Measurements from ENCODE around the gene SLC22A14. TPM values are rescaled to one million over a fixed set of nuclear protein-coding genes. Genes with fewer than 3 reads are reported as not detected.
A peak's percentile ranks its signal among the peaks of the same experiment; 100 is the strongest.

Gene SLC22A14
- polyA plus RNA-seq, 3 donors from 2014 or later, result not detected

DNA sequence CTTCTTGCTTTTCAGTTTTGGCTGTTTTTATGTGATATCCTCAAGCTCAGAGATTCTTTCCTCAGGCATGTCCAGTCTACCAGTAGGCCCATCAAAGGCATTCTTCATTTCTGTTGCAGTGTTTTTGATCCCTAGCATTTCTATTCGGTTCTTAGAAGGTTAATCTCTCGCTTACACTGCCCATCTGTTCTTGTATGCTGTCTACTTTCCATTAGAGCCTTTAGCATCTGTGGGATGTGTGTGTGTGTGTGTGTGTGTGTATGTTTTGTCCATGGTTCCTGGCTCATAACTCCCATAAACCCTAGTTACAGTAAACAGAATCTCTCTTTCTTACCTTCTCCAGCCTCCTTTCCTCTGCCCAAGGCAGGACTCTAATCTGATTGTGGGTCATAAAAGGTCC, 21.6 kb upstream of the SLC22A14 start:
- Mint-ChIP-seq H3K27me3 (ENCODE audit: low read depth in 3 of 3) (peaks cover 0 to 3% (median 0%) of the 10 kb centered on the region in 3 donors), H3K4me3 (no peak overlapping the region), H3K9me3 (no peaks in the 10 kb centered on the region), H3K36me3 (peaks cover 3 to 28% (median 8%) of the 10 kb centered on the region in 3 donors), H3K4me1 (peaks cover 6 to 15% of the 10 kb centered on the region in 2 donors), H3K27ac (no peak overlapping the region)
- DNase-seq, result no peak

DNA sequence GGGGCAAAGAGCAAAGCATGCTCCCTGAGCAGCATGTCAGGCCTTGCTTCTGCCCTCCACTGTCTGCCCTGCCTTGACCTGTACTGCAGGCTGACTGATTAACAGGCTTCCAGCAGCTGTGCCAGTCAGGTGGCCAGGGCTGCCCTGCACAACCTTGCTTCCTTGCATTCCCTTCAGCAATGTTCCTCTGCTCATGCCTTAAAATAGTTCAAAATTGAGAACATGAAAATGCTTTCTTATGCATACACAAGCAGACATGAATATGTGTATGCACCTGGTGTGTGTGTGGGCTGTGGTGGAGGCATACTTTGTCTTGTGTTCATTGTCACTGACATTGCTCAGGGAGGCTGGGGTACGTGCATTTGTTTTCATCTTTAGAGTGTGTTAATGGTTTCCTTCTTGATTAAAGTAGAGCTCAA, 17.7 kb upstream of the SLC22A14 start:
- peaks cover 0 to 3% (median 0%) of the 10 kb centered on the region in 3 donors for H3K27me3 Mint-ChIP-seq (ENCODE audit: low read depth in 3 of 3)
- no peak overlapping the region for H3K27ac Mint-ChIP-seq
- H3K9me3 Mint-ChIP-seq, result no peaks in the 10 kb centered on the region
- H3K4me3 Mint-ChIP-seq, result no peak overlapping the region
- peaks cover 8 to 38% (median 23%) of the 10 kb centered on the region in 3 donors for H3K36me3 Mint-ChIP-seq
- H3K4me1 Mint-ChIP-seq, result peaks cover 17 to 27% of the 10 kb centered on the region in 2 donors
- no peak for DNase-seq

DNA sequence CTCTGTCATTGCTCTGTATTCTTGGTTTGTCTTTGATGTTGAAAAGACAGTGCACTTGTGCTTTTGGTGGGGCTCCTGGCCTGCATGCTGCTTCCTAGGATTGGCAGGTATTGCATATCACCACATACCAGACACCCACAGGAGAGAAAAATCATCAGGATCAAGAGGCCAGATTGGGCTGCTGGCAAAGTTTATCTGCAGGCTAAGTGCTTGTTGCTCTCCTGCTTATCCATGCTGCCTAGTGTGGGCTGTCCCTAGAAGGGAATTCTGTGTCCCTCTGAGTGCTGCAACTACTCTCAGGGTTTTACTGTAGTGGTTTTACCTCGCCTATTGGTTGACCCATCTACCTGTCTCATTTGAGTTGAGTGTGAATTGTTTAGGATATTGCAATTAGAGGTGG, 17.3 kb upstream of the SLC22A14 start:
- no peaks in the 10 kb centered on the region for H3K9me3 Mint-ChIP-seq

DNA sequence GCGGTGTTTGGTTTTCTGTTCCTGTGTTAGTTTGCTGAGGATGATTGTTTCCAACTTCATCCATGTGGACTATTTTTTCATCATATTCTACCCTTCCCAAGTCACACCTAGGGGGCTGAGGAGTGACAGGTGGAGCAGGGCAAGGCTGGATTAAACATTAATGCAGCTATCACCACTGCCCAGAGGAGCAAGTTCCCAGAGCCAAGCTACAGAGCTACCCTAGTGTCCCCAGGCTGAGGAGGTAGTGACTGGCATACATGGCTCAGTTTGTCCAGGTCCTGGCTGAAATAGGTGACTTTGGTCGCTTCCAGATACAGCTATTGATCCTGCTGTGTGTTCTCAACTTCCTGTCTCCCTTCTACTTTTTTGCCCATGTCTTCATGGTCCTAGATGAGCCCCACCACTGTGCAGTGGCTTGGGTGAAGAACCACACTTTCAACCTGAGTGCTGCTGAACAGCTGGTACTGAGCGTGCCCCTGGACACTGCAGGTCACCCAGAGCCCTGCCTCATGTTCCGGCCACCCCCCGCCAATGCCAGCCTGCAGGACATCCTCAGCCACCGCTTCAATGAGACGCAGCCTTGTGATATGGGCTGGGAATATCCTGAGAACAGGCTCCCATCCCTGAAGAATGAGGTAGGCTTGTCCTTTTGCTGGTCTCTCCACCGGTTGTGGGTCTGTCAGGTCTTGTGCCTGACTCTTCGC, 16.3 kb upstream of the SLC22A14 start, which contains the start of gene SLC22A13:
Gene SLC22A13, plus strand, starts transcription at position 209 of the 704 bp plus-strand sequence. Its CDS starts 49 bp downstream, at position 258.
- Mint-ChIP-seq H3K9me3 (peaks cover 0 to under 1% (median 0%) of the 10 kb centered on the region in 6 donors), H3K4me3 (no peak within 1 kb of the TSS), H3K27ac (peak within 1 kb of the TSS in 2 of 6 donors; percentile 1 to 11), H3K4me1 (peaks cover 15 to 27% of the 10 kb centered on the region in 2 donors), H3K27me3 (ENCODE audit: low read depth in 3 of 3) (peaks cover 0 to 1% (median 0%) of the 10 kb centered on the region in 3 donors), H3K36me3 (peaks cover 8 to 34% (median 23%) of the 10 kb centered on the region in 3 donors)
- DNase-seq, result no peak

More for the DNA sequence above, 17.3 kb upstream of the SLC22A14 start:
- DNase-seq, result no peak
- Mint-ChIP-seq H3K36me3 (peaks cover 8 to 38% (median 23%) of the 10 kb centered on the region in 3 donors), H3K4me1 (peaks cover 17 to 27% of the 10 kb centered on the region in 2 donors), H3K27ac (no peak overlapping the region), H3K27me3 (ENCODE audit: low read depth in 3 of 3) (peaks cover 0 to 3% (median 0%) of the 10 kb centered on the region in 3 donors), H3K4me3 (no peak overlapping the region)

DNA sequence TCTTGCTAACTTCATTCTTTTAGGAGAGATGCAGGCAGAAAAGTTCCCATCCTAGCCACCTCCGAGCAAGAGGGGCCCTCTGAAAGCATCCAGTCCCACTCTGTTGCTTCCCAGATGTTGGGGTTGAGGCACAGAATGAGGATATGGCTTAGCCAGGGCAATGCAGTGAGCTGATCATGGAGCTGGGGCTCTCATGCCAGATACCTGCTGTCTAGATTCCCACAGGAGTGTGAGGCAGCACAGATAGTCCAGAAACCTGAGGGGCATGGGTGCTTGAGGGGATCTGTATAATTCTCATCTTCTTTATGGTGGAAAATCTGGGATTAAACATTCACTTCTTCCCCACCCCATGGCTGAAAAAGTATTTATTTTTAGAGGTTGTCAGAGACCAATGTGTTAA, 15.3 kb upstream of the SLC22A14 start:
- H3K36me3 Mint-ChIP-seq, result peaks cover 8 to 34% (median 23%) of the 10 kb centered on the region in 3 donors
- DNase-seq, result no peak
- no peak overlapping the region for H3K27ac Mint-ChIP-seq
- H3K27me3 Mint-ChIP-seq (ENCODE audit: low read depth in 3 of 3), result no peaks in the 10 kb centered on the region
- H3K4me3 Mint-ChIP-seq, result no peak overlapping the region
- H3K9me3 Mint-ChIP-seq, result peaks cover 0 to 2% (median 0%) of the 10 kb centered on the region in 6 donors
- peaks cover 15 to 27% of the 10 kb centered on the region in 2 donors for H3K4me1 Mint-ChIP-seq

DNA sequence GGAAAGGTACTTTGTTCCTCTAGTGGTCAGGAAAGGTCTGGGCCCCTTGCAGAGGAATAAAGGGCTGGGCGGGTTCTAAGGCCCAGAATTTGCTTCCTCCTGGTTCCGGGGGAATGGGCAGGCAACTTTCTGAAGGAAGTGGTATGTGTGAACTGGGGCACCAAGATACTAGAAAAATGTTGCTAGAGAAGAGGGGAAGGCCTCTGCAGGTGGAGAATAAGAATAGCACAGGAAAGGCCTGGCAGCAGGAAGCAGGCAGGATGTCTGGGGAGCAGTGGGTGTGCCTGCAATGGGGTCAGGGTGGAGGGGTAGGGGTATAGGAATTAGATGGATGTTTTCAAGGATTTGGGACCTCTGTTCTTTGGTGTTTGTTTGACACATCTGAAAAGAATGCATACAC, 14.4 kb upstream of the SLC22A14 start:
- peak overlapping the region in 1 of 6 donors; percentile 7 for H3K27ac Mint-ChIP-seq
- H3K9me3 Mint-ChIP-seq, result peaks cover 0 to 2% (median 0%) of the 10 kb centered on the region in 6 donors
- peaks cover 15 to 27% of the 10 kb centered on the region in 2 donors for H3K4me1 Mint-ChIP-seq
- H3K4me3 Mint-ChIP-seq, result no peak overlapping the region
- H3K27me3 Mint-ChIP-seq (ENCODE audit: low read depth in 3 of 3), result no peaks in the 10 kb centered on the region
- no peak for DNase-seq
- H3K36me3 Mint-ChIP-seq, result peaks cover 8 to 32% (median 23%) of the 10 kb centered on the region in 3 donors

DNA sequence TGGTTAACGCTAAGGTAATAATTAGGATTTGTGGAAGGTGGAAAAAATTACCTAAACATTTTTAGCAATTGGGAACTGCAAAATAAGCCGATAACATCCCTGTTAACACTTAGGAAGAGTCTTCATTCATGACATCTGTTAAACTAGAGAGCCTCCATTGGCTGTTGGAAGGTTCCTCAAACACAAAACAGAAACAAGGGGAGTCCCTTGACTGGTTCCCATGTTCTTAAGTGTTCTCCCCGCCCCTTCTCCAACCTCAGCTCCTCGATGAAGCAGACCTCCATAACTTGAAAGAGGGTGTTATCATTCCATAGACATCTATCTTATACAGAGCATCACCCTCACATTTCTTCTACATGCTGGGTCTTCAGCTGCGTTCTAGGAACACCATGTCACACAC, 14.0 kb upstream of the SLC22A14 start:
- peaks cover 0 to 2% (median 0%) of the 10 kb centered on the region in 6 donors for H3K9me3 Mint-ChIP-seq
- H3K27me3 Mint-ChIP-seq (ENCODE audit: low read depth in 3 of 3), result no peaks in the 10 kb centered on the region
- peaks cover 8 to 34% (median 23%) of the 10 kb centered on the region in 3 donors for H3K36me3 Mint-ChIP-seq
- H3K27ac Mint-ChIP-seq, result no peak overlapping the region
- peaks cover 15 to 27% of the 10 kb centered on the region in 2 donors for H3K4me1 Mint-ChIP-seq
- no peak for DNase-seq
- no peak overlapping the region for H3K4me3 Mint-ChIP-seq

DNA sequence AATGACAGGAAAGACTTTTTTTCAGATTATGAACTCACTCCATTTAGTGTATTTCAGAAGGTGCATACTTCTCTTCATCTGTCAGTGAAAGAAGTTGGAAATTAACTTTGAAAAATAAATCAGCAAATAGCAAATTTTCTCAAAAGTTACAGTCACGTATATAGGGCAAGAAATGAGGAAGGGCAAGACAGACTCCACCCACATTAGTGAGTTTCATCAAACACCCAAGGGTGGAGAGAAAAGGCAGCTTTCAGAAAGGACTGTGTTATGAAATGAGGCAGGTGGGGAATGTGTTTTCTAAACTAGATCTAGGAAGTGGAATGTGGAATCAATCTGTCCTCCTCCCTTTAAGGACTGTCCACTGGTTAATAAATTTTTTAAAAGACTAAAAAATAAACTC, 13.6 kb upstream of the SLC22A14 start:
- H3K4me3 Mint-ChIP-seq, result no peak overlapping the region
- H3K27ac Mint-ChIP-seq, result no peak overlapping the region

DNA sequence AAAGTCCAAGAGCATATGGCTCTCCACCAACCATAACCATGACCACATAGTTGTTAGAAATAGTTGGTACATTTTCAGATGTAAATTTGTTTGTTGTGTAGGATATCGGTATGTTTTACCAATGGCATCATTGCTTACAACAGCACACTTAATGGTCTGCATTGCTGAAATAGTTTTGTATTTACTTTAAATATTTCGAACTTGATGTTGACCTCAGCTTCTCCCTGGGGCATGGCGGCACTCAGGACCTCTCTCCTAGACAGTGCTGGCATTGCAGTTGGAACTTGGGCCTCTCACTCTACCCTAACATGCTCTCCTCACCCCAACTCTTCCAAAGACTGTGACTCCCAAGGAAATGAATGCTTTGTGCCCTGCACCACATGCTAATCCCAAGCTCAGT, 11.5 kb upstream of the SLC22A14 start:
- Mint-ChIP-seq H3K27me3 (ENCODE audit: low read depth in 3 of 3) (no peaks in the 10 kb centered on the region), H3K9me3 (peaks cover 0 to 2% (median 0%) of the 10 kb centered on the region in 6 donors), H3K36me3 (peaks cover 5 to 26% (median 16%) of the 10 kb centered on the region in 3 donors), H3K4me3 (no peak overlapping the region), H3K4me1 (peaks cover 15 to 27% of the 10 kb centered on the region in 2 donors), H3K27ac (no peak overlapping the region)
- DNase-seq, result no peak

More for the DNA sequence above, 13.6 kb upstream of the SLC22A14 start:
- Mint-ChIP-seq H3K27me3 (ENCODE audit: low read depth in 3 of 3) (no peaks in the 10 kb centered on the region), H3K36me3 (peaks cover 6 to 32% (median 20%) of the 10 kb centered on the region in 3 donors), H3K9me3 (peaks cover 0 to 2% (median 0%) of the 10 kb centered on the region in 6 donors), H3K4me1 (peaks cover 15 to 27% of the 10 kb centered on the region in 2 donors)
- no peak for DNase-seq

DNA sequence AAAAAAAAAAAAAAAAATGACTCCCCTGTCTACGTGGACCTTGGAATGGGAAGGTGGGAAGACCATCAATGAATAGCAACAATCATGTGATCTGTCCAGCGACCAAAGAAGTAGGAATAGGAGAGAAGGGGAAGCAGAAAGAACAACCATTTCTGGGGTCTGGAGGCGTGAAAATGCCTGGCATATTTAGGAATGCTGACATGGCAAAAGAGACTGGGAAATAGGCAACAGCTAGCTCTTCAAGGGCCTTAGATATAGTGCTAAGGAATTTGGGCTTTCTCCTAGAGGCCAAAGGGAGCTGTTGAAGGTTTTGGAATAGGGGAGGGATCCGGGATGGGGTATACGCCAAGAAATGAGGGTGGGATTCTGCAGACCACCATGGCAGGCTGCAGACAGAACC, 10.5 kb upstream of the SLC22A14 start:
- H3K36me3 Mint-ChIP-seq, result peaks cover under 1 to 21% (median 8%) of the 10 kb centered on the region in 3 donors
- H3K27me3 Mint-ChIP-seq (ENCODE audit: low read depth in 3 of 3), result peaks cover 0 to 1% (median 0%) of the 10 kb centered on the region in 3 donors
- DNase-seq, result no peak
- H3K4me1 Mint-ChIP-seq, result peaks cover 15 to 21% of the 10 kb centered on the region in 2 donors
- H3K4me3 Mint-ChIP-seq, result no peak overlapping the region
- no peak overlapping the region for H3K27ac Mint-ChIP-seq
- peaks cover 0 to 2% (median 0%) of the 10 kb centered on the region in 6 donors for H3K9me3 Mint-ChIP-seq

DNA sequence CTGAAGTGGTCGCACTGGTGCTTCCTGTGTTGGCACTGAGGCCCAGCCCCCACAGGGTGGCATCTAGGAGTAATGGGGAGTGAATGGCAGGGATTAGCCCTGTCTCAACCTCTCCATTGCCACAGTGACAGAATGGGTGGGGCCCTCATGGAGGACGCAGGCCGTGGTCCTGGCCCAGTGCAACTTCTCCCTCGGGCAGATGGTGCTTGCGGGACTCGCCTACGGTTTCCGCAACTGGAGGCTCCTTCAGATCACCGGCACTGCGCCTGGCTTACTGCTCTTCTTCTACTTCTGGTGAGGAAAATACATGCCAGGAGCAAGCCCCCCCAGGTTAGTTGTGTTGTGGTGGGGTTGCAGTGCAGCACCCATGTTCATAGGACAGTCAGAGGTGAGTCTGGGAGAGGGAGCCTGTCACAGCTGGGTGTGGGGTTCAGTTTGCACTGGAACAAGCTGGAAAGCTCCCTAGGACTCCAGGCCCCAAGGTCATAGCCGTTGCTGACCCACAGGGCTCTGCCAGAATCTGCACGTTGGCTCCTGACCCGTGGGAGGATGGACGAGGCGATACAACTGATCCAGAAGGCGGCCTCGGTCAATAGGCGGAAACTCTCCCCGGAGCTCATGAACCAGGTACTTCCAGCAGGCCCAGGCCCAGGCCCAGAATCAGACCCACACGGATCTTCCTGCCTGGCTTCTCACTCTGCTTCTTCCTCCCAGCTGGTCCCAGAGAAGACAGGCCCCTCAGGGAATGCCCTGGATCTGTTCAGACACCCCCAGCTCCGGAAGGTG, 7.0 kb upstream of the SLC22A14 start:
- peaks cover 0 to 18% (median 3%) of the 10 kb centered on the region in 3 donors for H3K36me3 Mint-ChIP-seq
- H3K4me3 Mint-ChIP-seq, result no peak overlapping the region
- no peak overlapping the region for H3K27ac Mint-ChIP-seq
- H3K27me3 Mint-ChIP-seq (ENCODE audit: low read depth in 3 of 3), result peaks cover 0 to 1% (median 0%) of the 10 kb centered on the region in 3 donors
- DNase-seq, result no peak
- H3K9me3 Mint-ChIP-seq, result peaks cover 0 to 2% (median 0%) of the 10 kb centered on the region in 6 donors
- peaks cover 0 to 1% of the 10 kb centered on the region in 2 donors for H3K4me1 Mint-ChIP-seq

DNA sequence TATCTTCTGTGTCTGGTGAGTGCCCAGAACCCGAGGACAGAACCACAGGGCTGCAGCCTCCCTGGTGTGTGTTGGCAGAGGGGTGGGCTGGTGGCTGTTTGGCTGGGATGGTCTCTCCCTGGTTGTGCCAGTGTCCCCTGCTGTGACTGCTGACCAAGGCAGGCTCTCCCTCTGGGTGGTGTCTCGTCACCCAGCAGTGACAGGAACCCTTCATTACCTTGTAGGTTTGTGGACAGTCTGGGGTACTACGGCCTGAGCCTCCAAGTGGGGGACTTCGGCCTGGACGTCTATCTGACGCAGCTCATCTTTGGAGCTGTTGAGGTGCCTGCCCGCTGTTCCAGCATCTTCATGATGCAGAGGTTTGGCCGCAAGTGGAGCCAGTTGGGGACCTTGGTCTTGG, 6.4 kb upstream of the SLC22A14 start:
- H3K27ac Mint-ChIP-seq, result no peak overlapping the region
- peaks cover 0 to 2% (median 0%) of the 10 kb centered on the region in 6 donors for H3K9me3 Mint-ChIP-seq

DNA sequence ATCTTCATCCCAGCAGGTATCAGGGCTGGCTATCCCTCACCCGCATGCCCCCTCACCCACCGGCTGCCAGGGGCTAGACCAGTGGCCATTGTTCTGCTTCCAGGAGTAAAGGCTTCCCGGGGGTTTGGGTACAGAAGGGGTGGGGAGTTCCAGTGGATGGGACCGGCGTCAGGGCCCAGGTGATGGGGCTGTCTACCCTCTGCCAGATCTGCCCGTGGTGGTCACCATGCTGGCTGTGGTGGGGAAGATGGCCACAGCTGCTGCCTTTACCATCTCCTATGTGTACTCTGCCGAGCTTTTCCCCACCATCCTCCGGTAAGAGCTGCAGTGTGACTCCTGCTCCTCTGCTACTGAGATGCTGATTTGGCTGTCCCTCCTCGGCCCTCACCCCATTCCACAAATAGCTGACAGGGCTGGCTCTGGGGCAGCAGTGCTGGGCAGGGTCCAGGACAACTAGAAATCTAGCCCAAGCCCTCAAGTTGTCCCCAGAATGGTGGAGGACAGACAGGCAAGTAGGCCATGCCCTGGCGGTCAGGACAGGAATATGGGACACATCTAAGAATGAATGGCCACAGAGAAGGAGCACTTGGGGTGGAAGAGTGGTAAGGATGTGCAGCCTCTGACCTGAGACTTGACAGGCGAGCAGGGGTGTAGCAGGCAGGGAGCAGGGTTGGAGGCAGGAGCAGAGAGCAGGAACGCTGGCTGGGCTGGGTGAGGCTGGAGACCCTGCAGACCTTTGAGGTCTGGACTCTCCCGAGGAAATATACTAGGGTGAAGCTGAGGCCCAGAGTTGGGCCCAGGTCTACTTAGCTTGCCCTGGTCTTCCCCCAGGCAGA, 5.8 kb upstream of the SLC22A14 start:
- H3K27me3 Mint-ChIP-seq (ENCODE audit: low read depth in 3 of 3), result peaks cover 0 to 1% (median 0%) of the 10 kb centered on the region in 3 donors
- H3K4me1 Mint-ChIP-seq, result peaks cover 0 to 1% of the 10 kb centered on the region in 2 donors
- H3K4me3 Mint-ChIP-seq, result no peak overlapping the region
- no peak for DNase-seq
- H3K27ac Mint-ChIP-seq, result no peak overlapping the region
- H3K9me3 Mint-ChIP-seq, result no peaks in the 10 kb centered on the region
- H3K36me3 Mint-ChIP-seq, result peaks cover 0 to 16% (median 3%) of the 10 kb centered on the region in 3 donors

More for the DNA sequence above, 6.4 kb upstream of the SLC22A14 start:
- Mint-ChIP-seq H3K36me3 (peaks cover 0 to 19% (median 3%) of the 10 kb centered on the region in 3 donors), H3K27me3 (ENCODE audit: low read depth in 3 of 3) (peaks cover 0 to 1% (median 0%) of the 10 kb centered on the region in 3 donors), H3K4me1 (peaks cover 0 to 1% of the 10 kb centered on the region in 2 donors), H3K4me3 (no peak overlapping the region)
- no peak for DNase-seq

Data from immature natural killer cell (primary cell).